GM21423 (cell line): ENCODE measurements around the gene FCN2.
A peak's percentile ranks its signal among the peaks of the same experiment; 100 is the strongest.

Experiments used
- ATAC-seq: cut with Tn5 transposase; IDR thresholded peaks from one replicate; pipeline ENCODE4 v1.9.1; 2021; ENCODE audit warnings: mild to moderate bottlenecking, moderate library complexity; ENCODE audit not compliant: unreplicated experiment

The FCN2 gene

DNA sequence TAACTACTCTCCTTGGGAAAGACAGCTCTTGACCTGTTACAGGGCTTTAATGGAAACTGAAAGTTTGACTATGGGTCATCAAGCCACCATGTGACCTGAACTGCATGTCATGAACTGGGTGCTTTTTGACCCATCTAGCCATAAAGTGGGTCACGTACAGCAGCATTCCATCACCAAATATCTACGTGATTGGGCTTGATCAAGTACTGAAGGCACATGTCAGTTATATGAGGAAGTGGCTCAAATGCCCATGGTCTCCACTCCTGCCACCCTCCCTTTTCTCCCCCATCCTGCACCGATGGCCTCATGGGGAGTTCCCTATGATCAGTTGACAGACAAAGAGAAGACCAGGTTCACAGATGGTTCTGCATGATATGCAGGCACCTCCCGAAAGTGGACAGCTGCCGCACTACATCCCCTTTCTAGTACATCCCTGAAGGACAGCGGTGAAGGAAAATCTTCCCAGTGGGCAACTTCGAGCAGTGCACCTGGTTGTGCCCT is 44.5 kb downstream of the FCN2 start:
- ATAC-seq: no peak

DNA sequence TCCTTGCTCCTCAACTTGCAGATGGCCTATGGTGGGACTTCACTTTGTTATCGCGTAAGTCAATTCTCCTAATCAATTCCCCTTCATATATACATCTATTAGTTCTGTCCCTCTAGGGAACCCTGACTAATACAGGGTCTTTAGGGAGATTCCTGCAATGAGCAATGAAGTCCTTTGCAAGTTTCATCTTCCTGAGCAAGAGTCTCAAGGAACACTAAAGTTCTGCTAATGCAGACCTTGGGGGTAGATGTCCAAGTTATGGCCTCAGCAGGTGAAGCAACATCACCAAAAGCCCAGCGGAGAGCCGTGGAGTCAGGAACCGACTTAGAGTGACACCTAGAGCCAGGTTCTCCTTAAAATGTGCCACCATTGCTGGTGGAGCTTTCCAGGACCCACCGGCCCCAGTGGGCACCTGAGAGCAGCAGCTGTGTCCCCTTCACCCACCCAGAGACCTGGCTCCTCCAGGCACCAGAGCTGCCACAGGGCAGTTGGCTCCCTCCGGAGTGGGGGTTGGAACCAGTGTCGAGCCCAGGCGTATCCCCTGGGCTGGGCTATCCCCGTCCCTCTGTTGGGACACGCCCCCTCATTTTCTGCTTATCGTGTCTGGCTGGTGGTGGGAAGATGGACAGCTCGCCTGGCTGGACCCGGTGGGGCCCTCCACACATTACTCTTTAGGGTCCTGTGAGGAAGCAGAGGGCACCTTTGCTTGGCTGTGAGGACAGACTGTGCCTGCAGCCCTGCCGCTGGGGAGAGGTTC is 48.0 kb downstream of the FCN2 start:
- ATAC-seq: no peak

DNA sequence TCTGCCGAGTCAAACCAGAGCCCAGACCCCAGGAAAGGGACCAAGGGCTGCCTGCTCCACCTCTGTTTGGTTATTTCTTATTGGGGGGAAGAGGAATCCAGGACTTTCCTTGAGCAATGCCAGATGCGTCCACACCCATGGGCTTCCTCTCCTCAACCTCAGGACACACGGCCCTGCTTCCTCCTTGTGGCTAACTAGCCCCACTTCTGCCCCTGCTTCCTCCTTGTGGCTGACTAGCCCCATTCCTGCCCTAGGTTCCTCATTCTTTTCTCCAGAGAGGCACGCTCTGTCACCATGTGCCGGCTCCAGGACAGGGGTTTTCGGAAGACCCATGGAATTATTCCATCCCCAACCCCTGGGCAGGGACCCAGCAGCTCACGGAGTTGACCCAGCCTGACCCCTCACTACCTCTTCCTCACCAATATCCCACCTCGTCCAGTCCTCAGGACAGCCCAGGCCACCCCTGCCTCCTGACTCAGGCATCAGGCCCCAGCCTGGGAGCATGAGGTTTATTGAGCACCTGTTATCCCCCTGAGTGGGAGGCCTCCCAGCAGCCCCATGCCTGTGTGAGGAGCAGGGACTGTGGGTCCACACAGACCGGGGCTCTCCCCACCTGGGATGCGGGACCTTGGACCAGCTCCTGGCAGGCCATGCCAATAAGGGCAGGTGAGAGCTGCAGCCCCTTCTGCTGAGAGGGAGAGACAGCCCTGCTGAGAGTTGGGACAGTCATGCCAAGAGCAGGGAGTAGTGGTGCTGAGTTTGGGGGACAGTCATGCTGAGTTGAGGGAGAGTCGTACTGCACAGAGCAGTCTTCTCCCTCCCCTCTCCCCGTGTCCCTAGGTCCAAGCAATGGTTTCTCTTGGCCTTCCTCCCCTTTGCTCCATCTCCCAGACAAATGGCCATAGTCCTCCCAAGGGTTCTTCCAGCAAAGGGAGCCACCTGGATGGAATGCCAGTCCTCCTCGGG is 48.9 kb downstream of the FCN2 start:
- no peak for ATAC-seq

DNA sequence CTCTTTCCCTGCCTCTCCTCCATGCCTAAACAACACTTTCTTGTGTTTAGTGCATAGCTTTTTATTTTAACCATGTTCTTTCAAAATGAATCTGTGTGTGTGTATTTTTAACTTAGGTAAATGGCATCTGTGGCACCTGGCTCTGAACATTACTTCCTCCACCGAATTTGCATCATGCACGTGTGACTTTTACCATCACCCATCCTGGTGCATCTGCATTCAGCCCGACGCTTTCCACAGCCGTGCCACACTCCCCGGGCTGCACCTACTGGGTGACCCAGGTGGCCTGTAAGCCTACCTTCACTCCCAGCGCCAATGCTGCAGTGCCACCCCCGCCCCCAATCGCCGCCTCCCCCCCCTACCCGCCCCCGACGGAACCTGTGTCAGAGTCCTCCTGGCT is 49.8 kb downstream of the FCN2 start:
- no peak for ATAC-seq

DNA sequence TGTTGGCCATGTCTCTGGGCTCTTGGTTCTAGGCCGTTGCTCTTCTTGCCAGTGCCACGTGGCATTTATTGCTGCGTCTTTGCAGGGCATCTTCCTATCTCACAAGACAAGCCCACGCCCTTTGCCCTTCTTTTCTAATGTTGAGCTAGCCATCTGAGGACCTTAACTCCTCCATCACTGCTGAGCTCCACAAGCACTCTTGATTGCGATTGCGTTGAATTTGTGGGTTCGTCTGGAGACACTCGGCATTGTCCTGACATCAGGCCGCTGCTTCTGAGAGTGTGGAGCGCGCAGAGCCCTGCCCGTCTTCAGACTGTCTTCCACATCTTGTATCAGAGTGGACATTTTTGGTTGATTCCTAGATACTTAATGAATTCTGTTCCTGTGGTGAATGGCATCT is 51.6 kb downstream of the FCN2 start:
- no peak for ATAC-seq

DNA sequence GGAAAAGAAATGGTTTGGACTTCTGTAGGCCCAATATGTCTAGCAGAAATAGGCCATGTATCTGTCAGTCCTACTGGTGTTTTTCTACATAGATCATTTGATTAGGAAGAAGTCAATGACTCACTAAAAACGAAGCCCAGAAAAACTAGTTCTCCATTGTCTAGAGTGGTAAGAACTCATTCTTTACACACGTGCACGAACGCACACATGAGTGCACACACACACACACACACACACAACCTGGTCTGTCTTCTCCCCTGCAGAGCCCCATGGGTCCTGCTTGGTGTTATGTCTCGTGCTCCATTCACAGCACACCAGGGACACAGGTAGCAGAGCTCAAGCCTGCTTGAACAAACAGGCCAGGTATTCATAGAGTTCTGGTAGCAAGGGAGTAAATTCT is 52.0 kb downstream of the FCN2 start:
- no peak for ATAC-seq

DNA sequence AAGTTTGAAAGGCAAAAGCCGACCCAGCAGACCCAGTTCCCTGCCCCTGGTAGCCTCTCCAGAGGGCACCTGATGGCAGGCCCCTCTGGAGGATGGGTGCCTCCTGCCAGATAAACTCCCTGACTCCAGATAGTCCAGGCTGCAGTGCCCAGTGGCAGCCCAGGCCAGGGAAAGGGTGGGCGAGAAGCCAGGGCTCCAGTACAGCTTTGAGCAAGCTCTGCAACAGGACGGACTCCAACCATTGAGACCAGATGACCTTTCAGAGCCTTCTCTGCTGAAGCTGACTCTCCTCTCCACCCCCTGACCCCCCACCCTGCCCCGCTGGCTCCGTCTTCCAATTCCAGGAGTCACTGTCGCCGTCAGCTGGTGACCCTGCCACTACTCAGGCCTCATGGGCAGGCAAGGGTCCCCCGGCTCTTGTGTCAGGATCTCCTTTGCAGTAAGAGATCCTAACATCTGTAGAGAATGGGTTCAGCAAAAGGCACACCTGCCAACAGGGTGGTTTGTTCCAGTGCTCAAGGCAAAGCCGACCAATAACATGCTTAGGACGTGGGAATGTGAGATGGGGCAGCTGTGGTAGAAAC is 52.6 kb downstream of the FCN2 start:
- ATAC-seq: no peak

DNA sequence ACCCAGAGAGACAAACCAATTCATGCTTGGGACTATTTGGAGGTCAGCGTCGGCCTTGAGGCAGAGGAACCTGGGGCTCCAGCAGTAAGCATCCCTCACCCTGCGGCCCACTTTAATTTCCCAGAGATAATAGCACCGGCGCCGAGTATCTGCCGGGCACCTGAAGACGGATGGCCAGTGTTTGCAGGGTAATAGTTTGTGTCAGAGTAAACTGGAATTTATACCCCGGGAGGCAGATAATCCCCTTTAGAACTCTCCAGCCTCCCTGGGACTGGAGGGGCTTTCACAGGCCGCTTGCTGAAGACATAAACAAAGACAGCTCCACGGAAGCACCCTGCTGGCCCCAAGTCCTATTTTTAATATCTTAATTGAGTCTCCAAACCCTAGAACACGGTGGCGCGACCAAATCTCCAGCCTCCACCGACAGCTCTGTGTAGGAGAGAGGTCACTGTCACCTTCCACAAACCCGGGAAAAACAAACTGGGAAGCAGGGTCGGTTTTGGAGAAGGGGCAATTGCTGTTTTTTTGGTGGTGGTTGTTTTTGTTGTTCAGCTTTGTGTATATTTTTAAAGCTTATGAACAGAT is 54.5 kb downstream of the FCN2 start:
- no peak for ATAC-seq

DNA sequence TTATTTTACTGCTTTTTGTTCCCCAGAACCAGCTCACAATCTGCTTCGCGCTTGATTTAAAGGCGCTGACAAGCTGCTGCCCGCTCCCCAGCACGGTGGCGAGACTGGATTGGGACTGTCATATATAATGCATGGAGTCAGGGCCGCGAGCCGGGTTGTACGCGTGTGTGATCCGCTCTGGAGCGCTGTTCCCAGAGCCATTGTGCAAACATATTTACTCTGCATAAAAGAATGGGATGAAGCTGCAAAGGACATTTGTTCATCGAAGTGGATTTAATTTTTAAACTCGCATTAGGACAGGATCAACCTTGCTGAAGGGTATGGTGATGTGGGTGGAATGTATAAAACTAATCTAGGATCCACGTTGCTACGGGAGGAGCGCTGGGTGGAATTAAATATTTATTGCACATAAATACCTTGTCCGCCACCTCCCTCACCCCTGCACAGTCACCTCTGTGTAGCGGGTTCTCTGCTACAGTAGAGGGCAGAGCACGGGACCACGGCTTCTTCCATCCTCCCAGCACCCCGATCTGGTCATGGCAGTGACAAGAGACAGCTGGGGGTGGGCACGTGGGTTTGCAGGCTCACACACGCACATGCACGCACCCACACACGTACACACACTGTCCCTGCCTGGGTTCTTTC is 55.2 kb downstream of the FCN2 start:
- no peak for ATAC-seq

DNA sequence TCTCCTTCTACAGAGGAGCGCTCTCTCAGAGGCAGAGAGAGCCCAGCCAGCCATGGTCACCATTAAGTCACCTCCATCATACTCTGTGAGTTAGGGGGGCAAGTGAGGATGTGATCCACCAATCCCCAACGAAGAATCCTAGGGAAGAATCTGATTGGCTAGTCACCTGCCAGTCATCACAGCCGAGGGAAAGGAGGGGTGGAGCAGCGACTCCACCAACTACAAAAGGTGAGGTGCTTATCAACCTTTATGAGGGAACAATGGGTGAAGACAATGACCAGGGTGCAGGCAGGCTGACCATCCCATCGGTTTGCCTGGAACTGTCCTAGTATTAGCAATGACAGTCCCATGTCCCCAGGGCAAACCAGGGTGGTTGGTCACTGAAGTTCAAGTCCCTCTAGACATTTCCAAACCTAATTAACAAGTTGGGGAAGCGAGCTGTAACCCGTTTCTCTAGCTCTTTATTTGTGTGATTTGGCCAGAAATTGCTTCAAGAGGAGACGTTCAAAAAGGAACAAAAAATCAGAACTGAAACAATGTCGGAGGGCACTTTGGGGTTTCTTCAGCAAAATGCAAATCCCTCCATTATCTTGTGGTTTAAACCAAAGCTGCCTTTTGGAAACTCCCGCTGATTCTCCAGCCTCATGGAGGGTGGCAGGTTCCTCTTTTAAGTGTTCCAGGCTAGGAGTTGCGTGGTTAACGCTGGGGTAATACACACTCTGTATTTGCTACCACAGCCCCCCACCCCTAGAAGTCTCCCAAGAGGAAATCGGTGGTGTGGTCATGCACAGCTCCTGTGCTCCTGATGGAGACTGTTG is 55.9 kb downstream of the FCN2 start:
- peak; percentile 47 for ATAC-seq
